H1 (cell line): Measurements from ENCODE around the gene HIVEP3. TPM values are rescaled to one million over a fixed set of nuclear protein-coding genes. Genes with fewer than 3 reads are reported as not detected.

ENCODE experiments used
- CTCF ChIA-PET: fragments of 300-600 bp; sonication (Branson Sonifier 250); formaldehyde crosslinking; loops from one replicate; lab custom pipeline; 2021; ENCODE audit not compliant: partially characterized antibody; lab: Charles Lee
- POLR2A ChIA-PET: fragments of 300-600 bp; sonication (Branson Sonifier 250); formaldehyde crosslinking; loops from one replicate; lab custom pipeline; 2021; ENCODE audit warnings: inconsistent platforms; ENCODE audit not compliant: partially characterized antibody; lab: Charles Lee
- DNase-seq, 2 experiments: peaks; one replicate each; pipeline versions ENCODE4 v3.0.0 to v3.0.0-alpha.2; 2010 to 2022; ENCODE audit warnings: low spot score in 2 of 2, low read depth in 1 of 2, mixed read lengths in 1 of 2
- FAIRE-seq: peaks from 2 replicates; lab custom pipeline; 2011; peaks lifted over from hg19 to GRCh38; lab: Jason Lieb, UNC
- H2AFZ ChIP-seq: 2 replicates; pipeline ENCODE4 v1.8.1; 2012; ENCODE audit warnings: low read length, inconsistent platforms
- H2AK5ac ChIP-seq: 2 replicates; pipeline ENCODE4 v1.6.1; 2013; ENCODE audit warnings: low read depth, low read length
- H2BK120ac ChIP-seq: replicated peaks from 2 replicates; pipeline ENCODE3; 2013; ENCODE audit warnings: low read depth, low read length, inconsistent platforms
- H2BK12ac ChIP-seq: 2 replicates; pipeline ENCODE4 v1.6.1; 2013; ENCODE audit warnings: low read depth, low read length
- H2BK15ac ChIP-seq: 2 replicates; pipeline ENCODE4 v1.6.1; 2013; ENCODE audit warnings: low read length
- H2BK20ac ChIP-seq: 2 replicates; pipeline ENCODE4 v1.6.1; 2013; ENCODE audit warnings: low read length
- H2BK5ac ChIP-seq: 2 replicates; pipeline ENCODE4 v1.6.1; 2013; ENCODE audit warnings: low read depth, low read length
- H3K14ac ChIP-seq: 2 replicates; pipeline ENCODE4 v1.6.1; 2013; ENCODE audit warnings: inconsistent platforms; ENCODE audit not compliant: insufficient read length
- H3K18ac ChIP-seq: 2 replicates; pipeline ENCODE4 v1.6.1; 2013; ENCODE audit warnings: low read length; ENCODE audit errors: extremely low read depth
- H3K23ac ChIP-seq: 2 replicates; pipeline ENCODE4 v1.6.1; 2013; ENCODE audit warnings: inconsistent platforms; ENCODE audit not compliant: insufficient read length
- H3K23me2 ChIP-seq: 2 replicates; pipeline ENCODE4 v1.6.1; 2013; ENCODE audit warnings: low read depth, low read length
- H3K27ac ChIP-seq: 2 replicates; pipeline ENCODE4 v1.6.1; 2011; ENCODE audit warnings: low read depth, low read length, inconsistent platforms
- H3K27me3 ChIP-seq, 4 experiments: replicated peaks in 1 of 4; 1 replicate in 1 of 4; 2 replicates in 3 of 4; pipeline versions ENCODE4 v1.6.1 to v1.8.1; 2011 to 2013; ENCODE audit warnings: low read length in 3 of 4, mild to moderate bottlenecking in 3 of 4, inconsistent platforms in 2 of 4, mixed read lengths in 2 of 4, moderate library complexity in 1 of 4; ENCODE audit not compliant: control insufficient read depth in 3 of 4, insufficient read depth in 3 of 4; ENCODE audit errors: extremely low read depth in 1 of 4
- H3K36me3 ChIP-seq, 4 experiments: 2 replicates each; pipeline versions ENCODE4 v1.6.1 to v1.8.1; 2011 to 2013; ENCODE audit warnings: mild to moderate bottlenecking in 4 of 4, low read length in 3 of 4, moderate library complexity in 2 of 4, control low read depth in 1 of 4, inconsistent platforms in 1 of 4; ENCODE audit not compliant: insufficient read depth in 4 of 4, control insufficient read depth in 2 of 4
- H3K4ac ChIP-seq: replicated peaks from 2 replicates; pipeline ENCODE3; 2013; ENCODE audit warnings: low read length, low read depth, mixed read lengths, inconsistent platforms; ENCODE audit not compliant: insufficient read length
- H3K4me1 ChIP-seq, 4 experiments: replicated peaks in 1 of 4; 1 replicate in 1 of 4; 2 replicates in 3 of 4; pipeline versions ENCODE4 v1.6.1 to v1.8.1; 2011 to 2013; ENCODE audit warnings: low read length in 3 of 4, inconsistent platforms in 2 of 4, mixed read lengths in 1 of 4; ENCODE audit not compliant: insufficient read depth in 4 of 4, control insufficient read depth in 3 of 4
- H3K4me2 ChIP-seq, 2 experiments: 2 replicates each; pipeline versions ENCODE4 v1.6.1 to v1.8.1; 2011 to 2013; ENCODE audit warnings: low read depth in 2 of 2, low read length in 2 of 2, control low read depth in 1 of 2, inconsistent platforms in 1 of 2, mild to moderate bottlenecking in 1 of 2; ENCODE audit not compliant: insufficient read depth in 1 of 2
- H3K4me3 ChIP-seq, 4 experiments: fragments of 200-600, 300-600 bp in 1 of 4; sonication (generic), shearing (Covaris generic), sonication (Bioruptor Twin) in 1 of 4; 2 replicates each; pipeline versions ENCODE4 v1.5.1 to v1.8.1; 2011 to 2016; ENCODE audit warnings: low read length in 4 of 4, low read depth in 3 of 4, control low read depth in 2 of 4, inconsistent platforms in 2 of 4, mild to moderate bottlenecking in 2 of 4, mixed read lengths in 1 of 4, moderate library complexity in 1 of 4; ENCODE audit not compliant: insufficient read depth in 2 of 4; ENCODE audit errors: extremely low read depth in 1 of 4
- H3K56ac ChIP-seq: replicated peaks from 2 replicates; pipeline ENCODE3; 2013; ENCODE audit warnings: low read depth, mild to moderate bottlenecking, mixed read lengths, low read length, inconsistent platforms; ENCODE audit not compliant: insufficient read length
- H3K79me1 ChIP-seq: 2 replicates; pipeline ENCODE4 v1.6.1; 2013; ENCODE audit warnings: low read depth, low read length, control low read depth
- H3K79me2 ChIP-seq, 2 experiments: 2 replicates each; pipeline versions ENCODE4 v1.6.1 to v1.8.1; 2012 to 2013; ENCODE audit warnings: low read length in 2 of 2, mild to moderate bottlenecking in 2 of 2, inconsistent platforms in 1 of 2; ENCODE audit not compliant: insufficient read depth in 2 of 2, control insufficient read depth in 1 of 2
- H3K9ac ChIP-seq, 4 experiments: replicated peaks in 1 of 4; 1 replicate in 1 of 4; 2 replicates in 3 of 4; pipeline versions ENCODE4 v1.6.1 to v1.8.1; 2011 to 2013; ENCODE audit warnings: low read depth in 3 of 4, low read length in 3 of 4, control low read depth in 2 of 4, mild to moderate bottlenecking in 2 of 4, moderate library complexity in 2 of 4, inconsistent platforms in 1 of 4; ENCODE audit errors: extremely low read depth in 1 of 4
- H3K9me3 ChIP-seq, 2 experiments: 2 replicates each; pipeline versions ENCODE4 v1.6.1 to v1.8.1; 2012 to 2013; ENCODE audit warnings: mild to moderate bottlenecking in 2 of 2, moderate library complexity in 2 of 2, control low read depth in 1 of 2, inconsistent platforms in 1 of 2, low read depth in 1 of 2, low read length in 1 of 2, mixed read lengths in 1 of 2; ENCODE audit not compliant: insufficient read depth in 2 of 2
- H4K20me1 ChIP-seq, 2 experiments: replicated peaks in 1 of 2; 2 replicates each; pipeline versions ENCODE3 to v1.8.1; 2011 to 2013; ENCODE audit warnings: inconsistent platforms in 2 of 2, low read length in 2 of 2, mild to moderate bottlenecking in 1 of 2; ENCODE audit not compliant: insufficient read depth in 2 of 2, control insufficient read depth in 1 of 2
- H4K5ac ChIP-seq: 2 replicates; pipeline ENCODE4 v1.6.1; 2013; ENCODE audit warnings: low read length, low read depth, mixed read lengths, inconsistent platforms; ENCODE audit not compliant: insufficient read length
- H4K8ac ChIP-seq: 2 replicates; pipeline ENCODE4 v1.8.0; 2013; ENCODE audit warnings: mild to moderate bottlenecking, moderate library complexity, low read length, inconsistent platforms; ENCODE audit not compliant: insufficient read depth; ENCODE audit errors: extremely low read depth
- H4K91ac ChIP-seq: replicated peaks from 2 replicates; pipeline ENCODE3; 2013; ENCODE audit warnings: low read length, mixed read lengths, inconsistent platforms; ENCODE audit not compliant: insufficient read length
- POU5F1 ChIP-seq: IDR thresholded peaks from 2 replicates; pipeline ENCODE4 v1.6.1; 2011; ENCODE audit warnings: low read depth, mild to moderate bottlenecking, low read length, moderate library complexity
- WGBS, 2 experiments: shearing (Covaris generic) in 1 of 2; methylation state at CpG; one replicate each; pipeline versions ENCODE4 v1.1.6 to v1.1.7; 2013 to 2015; ENCODE audit warnings: low lambda C conversion rate in 2 of 2, mixed read lengths in 2 of 2, inconsistent platforms in 1 of 2, low coverage in 1 of 2, missing lambda C conversion rate in 1 of 2; ENCODE audit not compliant: insufficient replicate concordance in 2 of 2, insufficient coverage in 1 of 2, insufficient read length in 1 of 2; ENCODE audit errors: extremely low coverage in 1 of 2, missing lambda C conversion rate in 1 of 2; 5-methylcytosine and 5-hydroxymethylcytosine counted together
- polyA plus RNA-seq, 7 experiments: library from polyadenylated mRNA; depleted of rRNA in 3 of 7; stranded (reverse) in 5 of 7; unstranded in 2 of 7; fragments of >200 nt in 5 of 7; fragments of 200-250 nt in 2 of 7; gene quantifications; 1 replicate in 5 of 7; 2 replicates in 1 of 7; 4 replicates in 1 of 7; pipeline versions ENCODE4 v1.2.1 to v1.2.3, GENCODE V29; 2011 to 2013; ENCODE audit warnings: missing spikeins in 2 of 7, mixed read lengths in 2 of 7
- total RNA-seq: library from RNA; stranded (reverse); fragmentation: NEBNext Ultra II Directional; extraction: Animal tissue kit (Norgen Biotek cat#: 25700); gene quantifications from 2 replicates; pipeline ENCODE4 v1.2.1, GENCODE V29; 2021
- TF ChIP-seq, protein P1 (sequence below): IDR thresholded peaks from 2 replicates; pipeline ENCODE4 v1.6.1; 2012; ENCODE audit warnings: inconsistent platforms

HIVEP3 gene
- total and polyA plus RNA-seq, 2 of the 8 experiments (the other 6 are each of a cell fraction or from before 2014, with no cell fraction given), result 0.24 to 0.69 TPM

DNA sequence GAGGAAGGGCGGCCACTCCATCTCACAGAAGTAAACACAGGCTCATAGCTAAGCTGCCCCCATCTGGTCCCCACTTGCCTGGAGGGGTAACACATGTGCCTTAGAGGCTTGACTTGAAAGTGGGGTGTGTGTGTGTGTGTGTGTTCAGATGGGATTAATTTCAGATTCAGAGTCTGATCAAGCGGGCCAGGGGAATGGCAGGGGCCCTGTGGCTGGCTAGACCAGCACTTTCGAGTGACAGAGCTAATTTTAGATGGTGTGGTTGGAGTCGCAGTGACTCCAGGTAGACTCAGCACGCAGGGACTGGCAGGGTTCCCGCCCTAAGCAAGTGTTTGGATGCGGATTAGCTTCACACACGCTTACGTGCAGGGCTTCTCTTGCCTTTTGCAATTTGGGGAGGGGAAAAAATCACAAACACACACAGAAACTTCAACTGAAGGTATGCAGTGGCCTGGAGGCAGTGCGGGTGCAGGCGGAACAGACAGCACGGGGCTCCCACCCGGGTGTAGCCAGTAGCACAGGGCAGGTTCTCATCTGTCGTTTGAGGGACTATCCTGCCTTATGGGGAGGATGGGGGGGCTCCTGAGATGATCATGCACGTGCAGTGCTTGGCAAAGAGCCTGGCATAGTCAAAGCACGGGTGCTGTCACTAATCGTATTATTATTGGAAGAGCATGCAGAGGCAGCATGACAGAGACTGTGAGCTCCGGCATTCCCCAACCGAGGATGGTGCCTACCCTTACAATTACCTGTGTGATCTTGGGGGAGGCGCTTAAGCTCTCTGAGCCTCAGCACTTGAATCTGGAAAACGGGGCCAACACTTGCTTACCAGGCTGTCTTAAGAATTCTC lies 435.5 kb downstream of the HIVEP3 start:
- H2BK12ac ChIP-seq, result 0 out of 2 replicates have a peak overlapping the region, but pooled peaks have one; percentile 50
- H2BK120ac ChIP-seq, result peak overlapping the region; percentile 63
- no peaks in the 10 kb centered on the region for H3K79me2 ChIP-seq
- FAIRE-seq, result no peak
- no peak overlapping the region for H3K18ac ChIP-seq
- no peak overlapping the region for H3K23ac ChIP-seq
- no peaks in the 10 kb centered on the region for H4K20me1 ChIP-seq
- H3K4ac ChIP-seq, result no peak overlapping the region
- H4K91ac ChIP-seq, result peak overlapping the region; percentile 29
- H2BK20ac ChIP-seq, result no peak overlapping the region; the same call in 1 of the 2 replicates
- peaks cover 13 to 31% (median 23%) of the 10 kb centered on the region in 4 experiments for H3K4me1 ChIP-seq
- CTCF ChIA-PET, result interaction anchor here (0.6 to 14.9 kb wide), 26 partner anchors 8 to 1132 kb away, joined by 3 to 205 read pairs (median 4); no protein-coding TSS in a partner anchor
- WGBS, 2 experiments, result 82% methylated on average over 21 of the region's 21 CpGs; no CpG with 5 or more reads in 1 of the 2 experiments
- no peak overlapping the region for H3K4me2 ChIP-seq
- H3K36me3 ChIP-seq, result no peaks in the 10 kb centered on the region
- 0 out of 2 replicates have a peak overlapping the region, but pooled peaks have one; percentile 46 for H2BK15ac ChIP-seq
- H4K8ac ChIP-seq, result 0 out of 2 replicates have a peak overlapping the region, but pooled peaks have one; percentile 37
- no peak overlapping the region for H2AK5ac ChIP-seq
- H2BK5ac ChIP-seq, result peak overlapping the region; percentile 89; the same call in 1 of the 2 replicates
- H4K5ac ChIP-seq, result no peak overlapping the region
- H3K4me3 ChIP-seq, result no peak overlapping the region
- peak overlapping the region; percentile 11 for H3K56ac ChIP-seq
- POLR2A ChIA-PET, result interaction anchor here (0.6 to 2.5 kb wide), 4 partner anchors 9 to 920 kb away, joined by 3 to 21 read pairs (median 5); no protein-coding TSS in a partner anchor
- H3K9ac ChIP-seq, result no peak overlapping the region
- H3K79me1 ChIP-seq, result no peaks in the 10 kb centered on the region
- no peak overlapping the region for H3K14ac ChIP-seq
- no peaks in the 10 kb centered on the region for H3K9me3 ChIP-seq
- TF ChIP-seq, protein P1, sequence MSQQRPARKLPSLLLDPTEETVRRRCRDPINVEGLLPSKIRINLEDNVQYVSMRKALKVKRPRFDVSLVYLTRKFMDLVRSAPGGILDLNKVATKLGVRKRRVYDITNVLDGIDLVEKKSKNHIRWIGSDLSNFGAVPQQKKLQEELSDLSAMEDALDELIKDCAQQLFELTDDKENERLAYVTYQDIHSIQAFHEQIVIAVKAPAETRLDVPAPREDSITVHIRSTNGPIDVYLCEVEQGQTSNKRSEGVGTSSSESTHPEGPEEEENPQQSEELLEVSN, result peak; percentile 34; the same call in 1 of the 2 replicates
- no peak for TF ChIP-seq POU5F1
- H3K23me2 ChIP-seq, result no peaks in the 10 kb centered on the region
- peaks cover 0 to 2% (median 0%) of the 10 kb centered on the region in 4 experiments; a peak in 2 of 7 replicates for H3K27me3 ChIP-seq
- no peak overlapping the region; the same call in 1 of the 2 replicates for H2AFZ ChIP-seq
- H3K27ac ChIP-seq, result no peak overlapping the region
- no peak for DNase-seq
